Renal pelvis (tissue), 4 donors: ENCODE data around the gene ID2. TPM values are rescaled to one million over a fixed set of nuclear protein-coding genes. Genes with fewer than 3 reads are reported as not detected.
"Not testable (repeated sequence)": the region's sequence is repeated elsewhere in the genome, so short reads cannot be mapped to it uniquely, and the experiment has no call there.

ENCODE experiments used
- DNase-seq: peaks from one replicate; pipeline ENCODE4 v3.0.0-alpha.2; 2013
- polyA plus RNA-seq, 3 donors: library from polyadenylated mRNA; unstranded; fragments of 120-200 nt; gene quantifications; one replicate each; pipeline ENCODE4 v1.2.1, GENCODE V29; 2013; ENCODE audit not compliant: insufficient read length in 3 of 3

ID2 gene
- polyA plus RNA-seq, 3 donors = 284 to 311 (median 290) TPM

- DNase-seq = peak; percentile 4
These were observed 41.1 kb downstream of the ID2 start for GRCh38 chr2:8722986-8723385.

GRCh38 chr2:8725838-8726237 lies 44.0 kb downstream of the ID2 start:
- no peak for DNase-seq

- no peak for DNase-seq
These were observed 46.6 kb downstream of the ID2 start for GRCh38 chr2:8728305-8729015.

- DNase-seq = not testable (repeated sequence)
These were observed 47.2 kb downstream of the ID2 start for GRCh38 chr2:8729101-8729500.

GRCh38 chr2:8729939-8730338 lies 48.1 kb downstream of the ID2 start:
- no peak for DNase-seq

GRCh38 chr2:8732601-8733000 lies 50.7 kb downstream of the ID2 start:
- DNase-seq = no peak

Other genes starting within 250 kb of the ID2 start
- gene KIDINS220, start 155.6 kb downstream of the ID2 start, polyA plus RNA-seq = 10 to 100 TPM; 85.6 to 98.2 (median 85.9) TPM